Lower lobe of right lung (tissue), 2 donors: ENCODE data around the gene NEU4. TPM values are rescaled to one million over a fixed set of nuclear protein-coding genes. Genes with fewer than 3 reads are reported as not detected.

ENCODE experiments used
- ATAC-seq, 2 donors: fragments of 200-7000 bp; cut with Tn5 transposase; one replicate each; pipeline ENCODE4 v1.9.1; 2020 to 2022; ENCODE audit warnings: mild to moderate bottlenecking in 2 of 2, moderate library complexity in 2 of 2
- DNase-seq: peaks from one replicate; pipeline ENCODE4 v3.0.0-alpha.2; 2020
- H3K27ac ChIP-seq: fragments of 200-600 bp; one replicate; pipeline ENCODE4 v1.8.0; 2022
- H3K27me3 ChIP-seq: fragments of 200-600 bp; one replicate; pipeline ENCODE4 v1.8.0; 2022; ENCODE audit warnings: low read depth
- H3K36me3 ChIP-seq: fragments of 200-600 bp; one replicate; pipeline ENCODE4 v1.8.0; 2022; ENCODE audit warnings: mild to moderate bottlenecking
- H3K4me1 ChIP-seq: fragments of 200-600 bp; one replicate; pipeline ENCODE4 v1.8.0; 2022
- H3K4me3 ChIP-seq: fragments of 200-600 bp; one replicate; pipeline ENCODE4 v1.8.0; 2022; ENCODE audit warnings: mild to moderate bottlenecking
- H3K9me3 ChIP-seq: fragments of 200-600 bp; one replicate; pipeline ENCODE4 v1.8.0; 2022
- CTCF ChIP-seq: fragments of 200-600 bp; IDR thresholded peaks from one replicate; pipeline ENCODE4 v1.8.0; 2022; ENCODE audit warnings: antibody characterized with exemption, mild to moderate bottlenecking
- intact Hi-C: fragments of 100-400 bp; cut with DNase I; formaldehyde crosslinking; loops from one replicate; pipeline ENCODE4 v1.11.0; 2022
- total RNA-seq: library from RNA; stranded (reverse); fragmentation: NEBNext Ultra II Directional; extraction: Animal tissue kit (Norgen Biotek cat#: 25700); gene quantifications from one replicate; pipeline ENCODE4 v1.2.1, GENCODE V29; 2021
- donor health status: DM: no; HTN: yes; CAD: no; lungs with severe emphysema.

NEU4 gene
- total RNA-seq, 1 donor from 2014 or later = not detected

GRCh38 chr2:241769819-241770184, 39.2 kb upstream of the NEU4 start:
- H3K9me3 ChIP-seq = no peaks in the 10 kb centered on the region
- no peaks in the 10 kb centered on the region for H3K36me3 ChIP-seq
- intact Hi-C loops = no loop called here
- H3K4me3 ChIP-seq = no peak overlapping the region
- ATAC-seq = no peak
- peaks cover 5% of the 10 kb centered on the region for H3K4me1 ChIP-seq
- DNase-seq = no peak
- TF ChIP-seq CTCF = no peak
- H3K27me3 ChIP-seq = peaks cover 24% of the 10 kb centered on the region
- H3K27ac ChIP-seq = no peak overlapping the region

GRCh38 chr2:241770185-241770935, 38.6 kb upstream of the NEU4 start:
- no peak for ATAC-seq
- intact Hi-C loops = no loop called here
- Histone ChIP-seq H3K27me3 (peaks cover 29% of the 10 kb centered on the region), H3K36me3 (no peaks in the 10 kb centered on the region), H3K4me1 (peaks cover 5% of the 10 kb centered on the region), H3K9me3 (no peaks in the 10 kb centered on the region), H3K27ac (no peak overlapping the region), H3K4me3 (no peak overlapping the region)
- no peak for TF ChIP-seq CTCF
- no peak for DNase-seq

DNA sequence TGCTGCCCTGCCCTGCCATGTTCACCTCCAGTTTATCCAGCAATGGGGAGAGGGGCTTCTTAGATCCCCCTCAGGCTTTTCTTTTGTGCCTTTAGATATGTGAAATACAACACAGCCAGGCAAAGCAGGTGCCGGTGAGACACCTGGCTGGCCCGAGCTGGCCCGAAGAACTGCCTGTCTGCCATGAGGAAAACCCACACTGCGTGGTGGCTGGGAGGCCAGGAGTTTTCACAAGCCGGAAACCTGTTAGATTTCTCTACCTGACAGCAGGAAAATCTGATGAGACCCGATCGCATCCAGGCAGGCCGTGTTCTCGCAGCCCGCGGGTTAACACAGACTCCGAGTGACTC, 38.1 kb upstream of the NEU4 start:
- TF ChIP-seq CTCF = no peak
- DNase-seq = no peak
- ATAC-seq = no peak

DNA sequence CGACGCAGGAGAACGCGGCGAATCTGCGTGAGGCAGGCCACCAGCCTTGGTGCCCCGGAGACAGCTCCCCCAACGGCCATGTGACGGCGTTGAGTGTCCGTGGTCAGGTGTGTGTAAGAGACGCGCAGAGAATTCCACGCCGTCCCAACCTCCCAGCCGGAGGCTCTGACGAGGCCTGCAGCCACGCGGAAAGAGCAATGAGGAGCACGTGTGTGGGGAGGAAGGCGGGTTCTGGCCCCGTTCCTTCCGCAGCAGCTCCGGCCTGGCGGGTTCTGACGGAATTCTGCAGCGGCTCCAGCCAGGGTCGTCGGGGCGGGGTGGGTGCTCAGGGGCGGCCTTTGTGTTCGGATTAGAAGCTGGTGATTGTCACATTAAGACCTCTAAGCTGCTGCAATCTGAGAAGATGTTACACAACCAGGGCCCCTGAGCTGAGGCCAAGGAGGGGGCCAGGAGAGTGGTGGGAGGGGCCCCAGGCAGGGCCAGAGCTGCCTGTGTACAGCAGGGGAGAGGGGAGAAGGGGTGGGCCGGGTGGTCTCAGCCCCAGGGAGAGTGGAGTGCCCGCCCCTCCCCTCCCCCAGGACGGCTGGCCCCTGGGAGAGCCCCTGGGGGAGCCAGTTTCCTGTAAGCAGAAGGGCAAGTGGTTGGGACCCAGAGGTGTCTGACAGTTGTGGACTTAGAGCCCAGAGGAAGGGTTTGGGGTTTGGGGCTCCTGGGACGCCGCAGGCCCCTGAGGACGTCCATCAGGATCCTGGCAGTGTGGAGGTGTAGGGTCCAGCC, 37.5 kb upstream of the NEU4 start:
- Histone ChIP-seq H3K9me3 (no peaks in the 10 kb centered on the region), H3K36me3 (no peaks in the 10 kb centered on the region), H3K4me1 (peaks cover 5% of the 10 kb centered on the region), H3K27me3 (peaks cover 37% of the 10 kb centered on the region), H3K4me3 (no peak overlapping the region), H3K27ac (no peak overlapping the region)
- intact Hi-C loops = no loop called here
- DNase-seq = peak; percentile 52
- no peak for TF ChIP-seq CTCF
- ATAC-seq = peak; percentile 7 to 23

More for the DNA sequence above, 38.1 kb upstream of the NEU4 start:
- intact Hi-C loops = no loop called here
- Histone ChIP-seq H3K27me3 (peaks cover 35% of the 10 kb centered on the region), H3K27ac (no peak overlapping the region), H3K36me3 (no peaks in the 10 kb centered on the region), H3K4me1 (peaks cover 5% of the 10 kb centered on the region), H3K9me3 (no peaks in the 10 kb centered on the region), H3K4me3 (no peak overlapping the region)

GRCh38 chr2:241772063-241772499, 36.9 kb upstream of the NEU4 start:
- DNase-seq (no peak), ATAC-seq (no peak)
- H3K4me1 ChIP-seq = peaks cover 5% of the 10 kb centered on the region
- intact Hi-C loops = no loop called here
- H3K9me3 ChIP-seq = no peaks in the 10 kb centered on the region
- TF ChIP-seq CTCF = no peak
- H3K4me3 ChIP-seq = no peak overlapping the region
- H3K27ac ChIP-seq = no peak overlapping the region
- no peaks in the 10 kb centered on the region for H3K36me3 ChIP-seq
- peaks cover 41% of the 10 kb centered on the region for H3K27me3 ChIP-seq
